Right cardiac atrium (tissue), 5 donors: ENCODE results near the gene SRP14. TPM values are rescaled to one million over a fixed set of nuclear protein-coding genes. Genes with fewer than 3 reads are reported as not detected.
A peak's percentile ranks its signal among the peaks of the same experiment; 100 is the strongest.

Experiments
- ATAC-seq, 2 donors: fragments of 200-7000 bp; cut with Tn5 transposase; one replicate each; pipeline versions ENCODE4 v1.8.0 to v1.9.1; 2020; ENCODE audit warnings: moderate library complexity in 2 of 2, mild to moderate bottlenecking in 1 of 2
- DNase-seq, 3 donors: peaks; one replicate each; pipeline ENCODE4 v3.0.0-alpha.2; 2020
- H3K27ac ChIP-seq: one replicate; pipeline ENCODE4 v1.5.1; 2013; ENCODE audit warnings: mild to moderate bottlenecking, low read length, control low read depth, moderate library complexity
- H3K27me3 ChIP-seq: one replicate; pipeline ENCODE4 v1.6.1; 2013; ENCODE audit not compliant: control insufficient read depth, insufficient read depth
- H3K4me1 ChIP-seq: one replicate; pipeline ENCODE4 v1.6.1; 2013; ENCODE audit warnings: low read length; ENCODE audit not compliant: control insufficient read depth, insufficient read depth
- H3K4me3 ChIP-seq: one replicate; pipeline ENCODE4 v1.5.1; 2013; ENCODE audit warnings: low read length, control low read depth
- H3K9me3 ChIP-seq: one replicate; pipeline ENCODE4 v1.6.1; 2013; ENCODE audit warnings: low read length; ENCODE audit not compliant: control insufficient read depth
- WGBS: extraction: QIAGEN DNeasy Blood & Tissue Kit; methylation state at CpG from one replicate; pipeline ENCODE4 v1.1.7; 2013; 5-methylcytosine and 5-hydroxymethylcytosine counted together
- intact Hi-C, 4 donors: fragments of 100-400 bp; cut with DNase I; formaldehyde crosslinking; loops; one replicate each; pipeline versions ENCODE4 v1.11.0 to v1.14.0; 2022 to 2023
- polyA plus RNA-seq: library from polyadenylated mRNA; stranded (reverse); fragments of 200-250 nt; gene quantifications from one replicate; pipeline ENCODE4 v1.2.3, GENCODE V29; 2013
- total RNA-seq, 4 donors: library from RNA; stranded (reverse); fragmentation: NEBNext Ultra II Directional; extraction: Animal tissue kit (Norgen Biotek cat#: 25700); gene quantifications; one replicate each; pipeline ENCODE4 v1.2.1, GENCODE V29; 2021
- donor health status: healthy with polysubstance abuse.
- donor health status: DM: no; HTN: yes; CAD: no.
- donor health status: DM: no; HTN: no; CAD: no.
- donor health status: DM: no; HTN: yes; CAD: no; lungs with severe emphysema.
- donor health status: DM: yes; HTN: yes; CAD: no.

Gene SRP14
- total and polyA plus RNA-seq, 5 donors, result 184 to 574 (median 214) TPM

DNA sequence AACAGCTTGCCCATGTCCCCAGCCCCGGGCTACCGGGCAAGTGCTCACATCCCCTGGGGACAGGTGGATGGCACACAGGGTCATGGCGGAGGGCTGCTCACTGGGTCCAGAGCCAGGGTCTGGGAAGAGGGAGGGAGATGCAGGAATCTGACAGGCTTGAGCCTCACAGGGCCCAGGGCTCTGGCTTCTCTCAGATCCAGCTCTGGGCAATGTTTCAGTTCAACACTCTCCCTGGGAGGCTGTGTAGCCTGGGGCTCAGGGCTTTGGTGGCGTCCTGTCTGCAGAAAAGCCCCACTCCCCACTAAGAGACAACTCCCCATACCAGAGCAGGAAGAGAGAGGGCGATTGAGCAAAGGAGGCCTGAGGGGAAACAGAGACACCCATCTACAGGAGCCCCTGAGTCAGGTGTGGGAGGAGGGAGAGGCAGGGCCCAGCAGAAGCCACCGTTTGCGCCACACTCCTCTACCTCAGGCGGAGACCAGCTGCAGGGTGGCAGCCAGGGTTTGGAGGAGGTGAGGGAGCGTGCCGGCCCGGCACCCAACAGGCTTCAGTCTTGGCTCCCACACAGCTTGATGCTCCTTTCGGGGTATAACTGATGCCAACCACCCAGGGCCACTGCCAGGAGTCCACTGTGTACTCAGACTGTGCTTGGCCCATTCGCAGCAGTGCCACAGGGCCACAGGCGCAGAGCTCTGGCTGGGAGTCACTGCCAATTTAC lies 16.8 kb upstream of the SRP14 start:
- H3K27ac ChIP-seq, result no peak overlapping the region
- intact Hi-C loops, result loop anchor here in 2 of 4 donors (10.0 kb wide), 2 partner anchors 109 to 159 kb away; partner anchors contain the start of gene BUB1B (in 1 of the 2)
- no peaks in the 10 kb centered on the region for H3K4me1 ChIP-seq
- no peaks in the 10 kb centered on the region for H3K9me3 ChIP-seq
- H3K27me3 ChIP-seq, result no peaks in the 10 kb centered on the region
- ATAC-seq (peak; percentile 65 to 83), DNase-seq (peak in 2 of 3 donors; percentile 82 to 84)
- 73% methylated on average over 14 of the region's 14 CpGs for WGBS
- H3K4me3 ChIP-seq, result no peak overlapping the region

DNA sequence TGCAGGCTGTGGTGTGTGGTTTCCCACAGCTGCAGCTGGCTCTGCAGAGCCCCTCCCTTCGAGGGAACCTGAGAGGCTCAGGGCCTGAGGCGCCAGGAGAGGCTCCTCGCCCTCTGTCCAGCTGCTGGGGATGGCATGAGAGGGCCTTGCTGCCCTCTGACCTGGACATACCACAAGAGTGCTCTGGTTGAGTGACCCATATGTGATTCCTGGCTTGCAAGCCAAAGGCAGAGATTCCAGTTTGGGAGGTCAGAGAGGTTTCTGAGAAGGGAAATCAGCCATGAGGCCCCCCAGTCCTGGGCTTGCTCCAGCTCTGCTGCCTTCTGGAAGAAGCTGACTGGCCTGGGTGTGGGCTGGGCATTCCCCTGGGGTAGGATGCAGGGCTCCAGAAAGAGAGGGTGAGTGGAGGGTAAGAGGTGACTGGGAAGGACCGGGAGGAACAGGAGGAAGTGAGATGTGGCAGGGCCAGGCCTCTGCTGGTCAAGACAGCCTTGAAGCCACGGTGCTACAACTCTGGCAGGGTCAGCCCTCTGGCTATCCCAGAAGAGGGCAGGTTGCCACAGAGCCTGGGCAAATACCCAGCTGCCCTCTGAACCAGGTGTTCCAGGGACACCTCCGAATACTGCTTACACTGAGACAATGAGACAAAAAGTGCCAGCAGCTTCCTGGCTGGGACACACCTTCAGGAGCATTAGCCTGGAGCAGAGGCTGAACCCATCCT lies 16.0 kb upstream of the SRP14 start:
- 61% methylated on average over 6 of the region's 6 CpGs for WGBS
- peak in 1 of 3 donors; percentile 43 for DNase-seq
- no peak overlapping the region for H3K27ac ChIP-seq
- no peak overlapping the region for H3K4me3 ChIP-seq
- peak; percentile 3 to 4 for ATAC-seq
- H3K9me3 ChIP-seq, result no peaks in the 10 kb centered on the region
- intact Hi-C loops, result loop anchor here in 2 of 4 donors (10.0 kb wide), 2 partner anchors 110 to 160 kb away; partner anchors contain the start of gene BUB1B (in 1 of the 2)
- no peaks in the 10 kb centered on the region for H3K27me3 ChIP-seq
- H3K4me1 ChIP-seq, result no peaks in the 10 kb centered on the region

DNA sequence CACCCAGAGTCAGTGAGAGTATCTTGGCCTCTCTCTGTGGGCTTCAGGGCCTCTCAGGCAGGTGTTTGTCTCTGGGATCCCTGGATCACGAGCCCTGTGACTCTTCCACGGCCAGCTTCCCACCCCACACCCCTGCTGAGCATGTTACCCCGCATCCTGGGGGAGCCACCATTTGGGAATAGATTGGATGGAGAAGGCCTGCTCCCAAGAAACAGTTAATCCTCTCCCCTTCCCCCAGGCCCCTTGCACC lies 15.5 kb upstream of the SRP14 start:
- Histone ChIP-seq H3K9me3 (no peaks in the 10 kb centered on the region), H3K4me1 (no peaks in the 10 kb centered on the region), H3K4me3 (no peak overlapping the region), H3K27me3 (no peaks in the 10 kb centered on the region), H3K27ac (no peak overlapping the region)
- intact Hi-C loops, result loop anchor here in 2 of 4 donors (10.0 kb wide), 2 partner anchors 110 to 160 kb away; partner anchors contain the start of gene BUB1B (in 1 of the 2)
- 88% methylated on average over 3 of the region's 3 CpGs for WGBS
- no peak for ATAC-seq
- DNase-seq, result no peak

- DNase-seq (peak in 1 of 3 donors; percentile 47), ATAC-seq (no peak)
- Histone ChIP-seq H3K4me3 (no peak overlapping the region), H3K27ac (no peak overlapping the region), H3K4me1 (no peaks in the 10 kb centered on the region), H3K27me3 (no peaks in the 10 kb centered on the region), H3K9me3 (no peaks in the 10 kb centered on the region)
- WGBS, result 88% methylated on average over 14 of the region's 14 CpGs
- intact Hi-C loops, result loop anchor here in 2 of 4 donors (10.0 kb wide), 2 partner anchors 111 to 161 kb away; partner anchors contain the start of gene BUB1B (in 1 of the 2)
Measured at GRCh38 chr15:40053831-40054604, 15.0 kb upstream of the SRP14 start.

GRCh38 chr15:40053079-40053830 lies 14.3 kb upstream of the SRP14 start:
- WGBS, result 70% methylated on average over 12 of the region's 12 CpGs
- intact Hi-C loops, result loop anchor here in 2 of 4 donors (10.0 kb wide), 2 partner anchors 112 to 162 kb away; partner anchors contain the start of gene BUB1B (in 1 of the 2)
- Histone ChIP-seq H3K9me3 (no peaks in the 10 kb centered on the region), H3K4me1 (peaks cover 4% of the 10 kb centered on the region), H3K4me3 (no peak overlapping the region), H3K27me3 (no peaks in the 10 kb centered on the region), H3K27ac (no peak overlapping the region)
- DNase-seq, result no peak
- ATAC-seq, result no peak

GRCh38 chr15:40052604-40053003 lies 13.6 kb upstream of the SRP14 start:
- no peaks in the 10 kb centered on the region for H3K27me3 ChIP-seq
- peaks cover 4% of the 10 kb centered on the region for H3K4me1 ChIP-seq
- DNase-seq, result no peak
- no peaks in the 10 kb centered on the region for H3K9me3 ChIP-seq
- ATAC-seq, result no peak
- H3K27ac ChIP-seq, result no peak overlapping the region
- 71% methylated on average over 6 of the region's 6 CpGs for WGBS
- H3K4me3 ChIP-seq, result no peak overlapping the region
- intact Hi-C loops, result loop anchor here in 2 of 4 donors (10.0 kb wide), 2 partner anchors 112 to 162 kb away; partner anchors contain the start of gene BUB1B (in 1 of the 2)

- intact Hi-C loops, result loop anchor here in 2 of 4 donors (10.0 kb wide), 2 partner anchors 113 to 163 kb away; partner anchors contain the start of gene BUB1B (in 1 of the 2)
- no peak for DNase-seq
- 88% methylated on average over 11 of the region's 11 CpGs for WGBS
- no peak for ATAC-seq
- H3K4me1 ChIP-seq, result peaks cover 9% of the 10 kb centered on the region
- no peaks in the 10 kb centered on the region for H3K27me3 ChIP-seq
- no peaks in the 10 kb centered on the region for H3K9me3 ChIP-seq
- no peak overlapping the region for H3K4me3 ChIP-seq
- no peak overlapping the region for H3K27ac ChIP-seq
Measured at GRCh38 chr15:40051616-40052415, 12.8 kb upstream of the SRP14 start.

GRCh38 chr15:40050788-40051470 lies 11.9 kb upstream of the SRP14 start:
- Histone ChIP-seq H3K4me3 (no peak overlapping the region), H3K9me3 (no peaks in the 10 kb centered on the region), H3K4me1 (peaks cover 9% of the 10 kb centered on the region), H3K27ac (no peak overlapping the region), H3K27me3 (no peaks in the 10 kb centered on the region)
- DNase-seq, result peak in 1 of 3 donors; percentile 35
- WGBS, result 55% methylated on average over 12 of the region's 12 CpGs
- no peak for ATAC-seq
- intact Hi-C loops, result loop anchor here in 2 of 4 donors (10.0 kb wide), 2 partner anchors 114 to 164 kb away; partner anchors contain the start of gene BUB1B (in 1 of the 2)

DNA sequence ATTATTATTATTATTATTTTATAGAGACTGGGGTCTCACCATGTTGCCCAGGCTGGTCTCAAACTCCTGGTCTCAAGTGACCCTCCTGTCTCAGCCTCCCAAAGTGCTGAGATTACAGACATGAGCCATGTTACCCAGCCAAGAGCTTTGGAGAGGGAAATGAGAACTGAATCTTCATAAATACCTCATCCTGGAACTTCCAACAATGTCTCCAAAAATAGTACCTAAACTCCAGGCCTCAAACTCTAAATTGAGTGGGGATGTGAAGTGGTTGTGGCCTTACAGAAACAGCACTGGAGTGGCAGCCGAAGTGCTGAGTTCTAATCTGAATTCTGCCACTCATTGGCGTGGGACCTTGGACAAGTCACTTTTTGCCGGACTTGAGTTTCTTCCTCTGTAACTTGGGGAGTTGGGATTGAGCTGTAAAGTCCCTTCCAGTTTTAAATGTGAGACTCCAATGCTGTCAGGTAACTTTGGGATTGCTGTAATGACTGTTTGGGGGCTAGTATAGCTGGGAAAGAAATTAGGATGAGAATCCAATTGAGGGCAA lies 10.0 kb upstream of the SRP14 start:
- DNase-seq, result no peak
- Histone ChIP-seq H3K4me3 (no peak overlapping the region), H3K9me3 (no peaks in the 10 kb centered on the region), H3K27me3 (no peaks in the 10 kb centered on the region), H3K27ac (no peak overlapping the region), H3K4me1 (peaks cover 9% of the 10 kb centered on the region)
- WGBS, result 73% methylated on average over 3 of the region's 3 CpGs
- intact Hi-C loops, result loop anchor here (5.0 to 10.0 kb wide), 5 partner anchors 53 to 226 kb away; partner anchors contain the start of gene BMF (in 2 of the 4)
- ATAC-seq, result no peak
